Upper lobe of left lung (tissue), 4 donors: ENCODE results near the gene GPC4.

Experiments used
- CTCF ChIP-seq, 6 experiments: fragments of 450-650 bp in 4 of 6; fragments of 200-600 bp in 2 of 6; sonication (generic) in 2 of 6; IDR thresholded peaks; one replicate each; pipeline ENCODE4 v1.5.1; 2016 to 2019; ENCODE audit warnings: antibody characterized with exemption in 6 of 6
- POLR2A ChIP-seq, 4 donors: fragments of 450-650 bp; IDR thresholded peaks; one replicate each; pipeline ENCODE4 v1.5.1; 2016 to 2017; ENCODE audit warnings: antibody characterized with exemption in 4 of 4, mild to moderate bottlenecking in 2 of 4
- POLR2AphosphoS5 ChIP-seq, 2 donors: sonication (generic); formaldehyde crosslinking; IDR thresholded peaks; one replicate each; pipeline ENCODE4 v1.5.1; 2017; ENCODE audit warnings: antibody characterized with exemption in 2 of 2

DNA sequence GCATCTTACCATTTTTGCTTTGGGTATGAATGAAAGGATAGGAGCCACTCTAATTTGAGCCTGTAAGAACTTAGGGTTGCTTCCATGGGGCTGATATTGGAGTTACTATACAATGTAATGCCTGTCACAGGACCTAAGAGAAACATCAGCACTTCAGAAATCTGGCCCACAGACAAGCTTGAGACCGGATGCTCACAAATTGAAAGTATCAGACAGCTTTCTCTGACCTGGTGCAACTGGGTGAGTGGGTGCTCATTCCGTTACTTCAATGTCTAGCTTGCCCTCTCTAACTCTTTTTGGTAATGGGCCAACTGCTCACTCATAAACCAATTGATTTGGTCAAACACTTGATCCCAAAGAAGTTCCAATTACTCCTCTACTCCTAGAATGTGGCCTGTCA lies 62.1 kb downstream of the GPC4 start:
- TF ChIP-seq CTCF (IDR thresholded peaks at IDR 0.05): no peak
- TF ChIP-seq POLR2A (IDR thresholded peaks at IDR 0.05): no peak
- TF ChIP-seq POLR2AphosphoS5 (IDR thresholded peaks at IDR 0.05): no peak
